HT1080 (cell line): ENCODE results near the gene TM4SF18. TPM values are rescaled to one million over a fixed set of nuclear protein-coding genes. Genes with fewer than 3 reads are reported as not detected.
"Not testable (repeated sequence)": the region's sequence is repeated elsewhere in the genome, so short reads cannot be mapped to it uniquely, and the experiment has no call there.

ENCODE experiments used
- DNase-seq: peaks from one replicate; pipeline ENCODE4 v3.0.0-alpha.2; 2015; ENCODE audit warnings: low read depth
- polyA plus RNA-seq, 2 experiments: library from polyadenylated mRNA; depleted of rRNA; stranded (reverse); fragments of >200 nt; gene quantifications; 2 replicates each; pipeline ENCODE4 v1.2.3, GENCODE V29; 2015
- total RNA-seq: library from RNA; depleted of rRNA; stranded (reverse); fragments of >200 nt; shearing (Covaris generic); gene quantifications from 2 replicates; pipeline ENCODE4 v1.2.3, GENCODE V29; 2014; rRNA removed

TM4SF18 gene, protein sequence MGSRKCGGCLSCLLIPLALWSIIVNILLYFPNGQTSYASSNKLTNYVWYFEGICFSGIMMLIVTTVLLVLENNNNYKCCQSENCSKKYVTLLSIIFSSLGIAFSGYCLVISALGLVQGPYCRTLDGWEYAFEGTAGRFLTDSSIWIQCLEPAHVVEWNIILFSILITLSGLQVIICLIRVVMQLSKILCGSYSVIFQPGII
- total RNA-seq, result 0.03 TPM in 1 of 2 replicates, not detected in the other
- polyA plus RNA-seq (2015; cell fraction: cytosol; rRNA removed), result 0.02 and 0.03 TPM in 2 replicates
- not detected in 2 replicates for polyA plus RNA-seq (2015; cell fraction: nucleus; rRNA removed)

DNA sequence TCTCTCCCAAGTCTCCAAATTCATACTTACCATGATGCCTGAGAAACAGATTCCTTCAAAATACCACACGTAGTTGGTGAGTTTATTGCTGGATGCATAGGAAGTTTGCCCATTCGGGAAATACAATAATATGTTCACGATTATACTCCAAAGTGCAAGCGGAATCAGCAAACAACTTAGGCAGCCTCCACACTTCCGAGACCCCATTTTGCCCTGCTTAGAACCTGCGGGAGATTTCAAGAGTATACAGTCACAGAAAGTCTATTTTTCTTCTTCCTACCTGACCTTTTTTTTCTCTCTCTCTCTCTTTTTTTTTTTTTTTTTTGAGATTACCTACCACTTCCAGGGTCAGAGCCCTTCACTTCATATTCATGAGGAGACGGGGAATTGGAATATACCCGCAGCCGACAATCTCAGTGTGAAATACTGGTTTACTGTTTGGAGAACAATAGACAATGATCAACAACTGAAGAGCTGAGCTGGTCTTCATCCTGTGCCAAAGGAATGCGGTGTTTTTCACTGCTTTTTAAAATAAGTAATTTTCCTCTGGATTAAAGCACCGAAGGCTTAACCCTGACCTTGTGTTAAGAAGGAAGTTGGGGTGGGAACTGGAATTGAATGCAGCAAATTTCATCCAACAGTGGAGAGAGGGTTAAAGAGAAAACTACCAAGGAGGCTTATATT, at the start of gene TM4SF18:
TSS of gene TM4SF18 (minus strand) at position 461 of the 684 bp plus-strand sequence. CDS start at position 207, 254 bp downstream.
- no peak for DNase-seq

DNA sequence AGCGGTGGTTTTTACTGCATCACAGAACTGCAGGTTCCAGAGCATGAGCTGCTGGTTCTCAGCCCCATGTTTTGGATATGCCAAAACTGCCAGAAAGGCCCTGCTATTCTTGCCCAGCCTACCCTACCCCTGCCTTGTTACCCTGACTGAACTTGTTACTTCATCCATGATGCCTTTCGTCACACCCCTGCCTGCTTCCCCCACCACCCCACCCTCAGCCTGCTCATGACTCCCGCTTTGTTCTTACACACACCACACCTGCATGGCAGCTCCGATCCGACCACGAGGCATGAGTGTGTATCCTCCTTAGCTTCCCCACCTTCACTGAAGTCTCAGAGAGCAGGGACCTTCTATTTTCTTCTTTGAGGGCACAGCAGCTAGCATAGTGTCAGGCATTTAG, 49.1 kb upstream of the TM4SF18 start:
- no peak for DNase-seq

GRCh38 chr3:149382101-149382467, 48.6 kb upstream of the TM4SF18 start:
- peak; percentile 82 for DNase-seq

GRCh38 chr3:149381173-149382100, 48.0 kb upstream of the TM4SF18 start:
- DNase-seq, result no peak

DNA sequence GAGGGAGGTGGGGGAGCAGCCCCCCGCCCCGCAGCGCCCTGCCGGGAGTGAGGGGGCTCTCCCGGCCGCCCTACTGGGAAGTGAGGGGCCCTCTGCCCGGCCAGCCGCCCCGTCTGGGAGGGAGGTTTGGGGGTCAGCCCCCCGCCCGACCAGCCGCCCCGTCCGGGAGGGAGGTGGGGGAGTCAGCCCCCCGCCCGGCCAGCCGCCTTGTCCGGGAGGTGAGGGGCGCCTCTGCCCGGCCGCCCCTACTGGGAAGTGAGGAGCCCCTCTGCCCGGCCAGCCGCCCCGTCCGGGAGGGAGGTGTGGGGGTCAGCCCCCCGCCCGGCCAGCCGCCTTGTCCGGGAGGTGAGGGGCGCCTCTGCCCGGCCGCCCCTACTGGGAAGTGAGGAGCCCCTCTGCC, 46.8 kb upstream of the TM4SF18 start:
- DNase-seq, result not testable (repeated sequence)

- DNase-seq, result no peak
These were observed 45.3 kb upstream of the TM4SF18 start for GRCh38 chr3:149378478-149379309.

DNA sequence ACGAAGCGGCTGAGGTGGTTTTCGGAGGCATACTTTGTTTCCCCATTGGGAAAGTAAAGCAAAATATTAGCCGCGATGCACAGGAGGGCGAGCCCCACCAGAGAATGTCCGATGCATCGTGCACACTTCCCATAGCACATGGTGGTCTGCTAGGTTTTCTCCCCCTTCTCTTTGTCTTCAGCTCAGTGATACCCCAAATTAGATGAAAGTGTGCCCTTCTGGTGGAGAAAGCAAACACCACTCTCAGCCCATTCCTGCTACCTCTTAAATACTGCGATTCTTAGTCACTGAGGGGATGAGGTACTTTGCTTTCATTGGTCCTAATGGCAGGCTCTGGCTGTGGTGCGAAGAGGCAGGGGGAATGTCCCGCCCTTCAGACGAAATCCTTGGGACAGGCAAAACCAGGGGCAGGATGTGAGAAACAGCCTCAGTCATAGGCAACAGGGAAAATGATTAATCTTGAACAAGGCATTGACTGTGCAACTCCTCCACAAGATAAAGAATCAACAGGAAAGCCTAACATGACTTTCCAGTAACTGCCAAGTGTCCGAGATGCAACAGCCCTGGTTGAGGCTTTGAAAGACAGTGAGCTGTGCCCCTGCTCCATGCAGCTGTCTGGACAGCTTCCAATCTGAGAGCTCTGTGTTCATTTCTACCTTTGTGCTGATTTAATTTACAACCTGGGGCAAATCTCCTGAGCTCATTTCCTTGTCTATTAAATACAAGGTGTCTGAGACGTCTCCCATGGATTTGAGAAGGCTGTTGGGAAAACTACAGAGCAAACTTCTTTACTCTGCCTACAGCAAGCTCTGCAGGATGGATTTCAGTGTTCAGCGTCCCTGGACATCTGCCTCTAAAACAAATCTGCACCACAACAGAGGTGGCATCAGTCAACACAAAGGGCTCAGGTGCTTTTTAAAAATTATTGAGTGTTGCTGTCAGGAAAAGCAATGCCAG, 44.2 kb upstream of the TM4SF18 start, which contains the start of gene TM4SF1:
TSS of gene TM4SF1 (minus strand) at position 242 of the 957 bp plus-strand sequence. CDS start at position 140, 102 bp downstream.
- DNase-seq, result peak; percentile 100

DNA sequence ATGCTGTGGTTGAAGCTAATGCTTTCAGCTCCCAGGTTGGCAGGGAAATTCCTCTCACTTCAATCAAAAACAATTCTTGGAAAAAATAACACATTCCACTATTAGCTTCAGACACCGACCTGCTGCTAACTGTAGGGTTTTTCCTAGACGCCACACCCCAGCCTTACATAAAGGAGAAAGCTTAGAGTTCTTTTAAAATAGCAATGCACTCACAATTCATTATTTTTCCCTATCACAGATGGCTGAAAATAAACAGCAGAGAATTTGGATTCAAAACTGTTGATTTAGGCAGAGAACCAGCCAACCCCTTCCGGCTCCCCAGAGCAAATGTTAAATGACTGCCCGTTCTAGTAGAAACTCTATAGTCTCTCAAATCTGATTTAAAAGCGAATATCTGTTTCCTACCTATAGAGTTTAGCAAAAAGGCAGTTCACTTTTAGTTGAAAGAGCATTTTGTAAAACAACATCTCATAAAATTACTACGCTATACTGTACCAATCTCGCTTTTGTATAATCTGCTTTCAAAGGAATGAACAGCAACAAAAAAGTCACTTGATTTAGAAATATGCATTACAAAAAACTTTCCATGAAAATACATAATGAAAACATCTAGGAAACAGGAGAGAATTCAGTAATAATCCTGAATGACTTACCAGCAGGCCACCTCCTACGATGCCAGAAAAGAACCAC, 43.4 kb upstream of the TM4SF18 start:
- DNase-seq, result no peak

DNA sequence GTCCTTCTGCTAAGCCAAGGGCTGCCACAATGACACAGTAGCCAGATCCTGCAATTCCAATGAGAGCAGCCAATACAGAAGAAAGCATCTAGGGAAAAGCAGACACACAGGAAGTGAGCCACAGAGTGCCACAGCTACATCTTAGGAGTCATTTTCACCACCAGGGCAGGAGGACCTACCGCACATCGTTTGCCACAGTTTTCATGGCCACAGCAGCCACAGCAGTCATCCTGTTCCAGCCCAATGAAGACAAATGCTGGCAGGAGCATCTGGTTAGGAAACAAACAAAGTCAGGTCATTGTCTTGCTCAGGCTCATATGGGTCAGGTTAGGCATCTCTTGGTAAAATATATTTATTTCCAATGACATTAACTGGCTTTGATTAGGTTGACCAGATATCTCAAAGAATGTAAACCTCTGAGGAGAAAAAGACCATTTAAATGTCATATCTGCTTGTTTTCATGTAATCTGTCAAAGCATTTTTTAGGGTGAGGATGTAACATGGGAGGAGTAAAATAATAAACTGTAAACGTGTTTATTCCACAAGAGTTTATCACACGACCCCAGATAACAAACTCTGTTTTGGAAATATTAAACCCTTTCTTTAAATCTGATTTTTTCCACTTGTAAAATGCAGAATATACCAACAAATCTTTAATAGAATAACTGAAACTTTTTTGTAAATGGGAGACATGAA, 42.2 kb upstream of the TM4SF18 start:
- DNase-seq, result peak; percentile 80

GRCh38 chr3:149374793-149375500, 41.5 kb upstream of the TM4SF18 start:
- DNase-seq, result no peak

DNA sequence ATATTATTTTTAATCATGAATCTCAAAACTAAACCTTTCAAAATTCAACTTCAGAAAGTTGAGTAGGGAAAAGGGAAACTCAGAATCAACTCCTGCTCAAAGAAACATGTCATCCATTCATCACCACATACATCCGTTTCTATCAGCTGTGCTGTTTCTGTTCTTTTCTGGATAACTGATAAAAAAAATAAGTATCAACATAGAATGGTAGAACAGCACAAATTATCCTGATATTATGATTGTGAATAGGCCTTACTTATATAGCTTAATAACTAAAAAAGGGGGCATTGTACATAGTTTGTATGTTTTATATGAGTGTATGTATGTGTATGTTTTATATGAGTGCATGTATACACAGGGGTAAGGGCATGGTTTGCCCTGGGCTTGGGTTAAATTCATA, 41.0 kb upstream of the TM4SF18 start:
- no peak for DNase-seq

GRCh38 chr3:149373235-149374125, 40.0 kb upstream of the TM4SF18 start:
- DNase-seq, result no peak

- DNase-seq, result no peak
These were observed 38.3 kb upstream of the TM4SF18 start for GRCh38 chr3:149371723-149372114.

- peak; percentile 73 for DNase-seq
These were observed 37.7 kb upstream of the TM4SF18 start for GRCh38 chr3:149371001-149371722.

GRCh38 chr3:149369991-149370866, 36.8 kb upstream of the TM4SF18 start:
- no peak for DNase-seq
